NCI-H1092 treated with DMSO at 0.1 percent for 48 hours (cell line): ENCODE results near the gene PCSK6.

Experiments
- DNase-seq: peaks from one replicate; lab custom pipeline; 2025; lab: John Stamatoyannopoulos, UW

The PCSK6 gene

GRCh38 chr15:101498717-101499480, 9.4 kb upstream of the PCSK6 start:
- DNase-seq, result no peak

- no peak for DNase-seq
Measured at GRCh38 chr15:101498076-101498716, 8.7 kb upstream of the PCSK6 start.

GRCh38 chr15:101497484-101498034, 8.1 kb upstream of the PCSK6 start:
- DNase-seq, result no peak

- no peak for DNase-seq
Measured at GRCh38 chr15:101497017-101497416, 7.5 kb upstream of the PCSK6 start.

GRCh38 chr15:101496198-101496986, 6.9 kb upstream of the PCSK6 start:
- no peak for DNase-seq

- no peak for DNase-seq
Measured at GRCh38 chr15:101495334-101496197, 6.1 kb upstream of the PCSK6 start.

GRCh38 chr15:101494251-101494796, 4.8 kb upstream of the PCSK6 start:
- DNase-seq, result no peak

GRCh38 chr15:101492766-101493692, 3.5 kb upstream of the PCSK6 start:
- no peak for DNase-seq

GRCh38 chr15:101491734-101492640, 2.5 kb upstream of the PCSK6 start:
- DNase-seq, result no peak

- no peak for DNase-seq
Measured at GRCh38 chr15:101490922-101491733, 1.6 kb upstream of the PCSK6 start.

- no peak for DNase-seq
Measured at GRCh38 chr15:101490408-101490891, 943 bp upstream of the PCSK6 start.

- no peak for DNase-seq
Measured at GRCh38 chr15:101489237-101489598, 289 bp downstream of the PCSK6 start.

GRCh38 chr15:101488300-101489164, 975 bp downstream of the PCSK6 start:
- DNase-seq, result no peak

GRCh38 chr15:101486696-101487459, 2.6 kb downstream of the PCSK6 start:
- DNase-seq, result no peak

- no peak for DNase-seq
Measured at GRCh38 chr15:101483462-101483861, 6.0 kb downstream of the PCSK6 start.
